C4-2B (cell line): Measurements from ENCODE around the gene TXNDC11.

Source experiments
- CTCF ChIP-seq: fragments of 450-650 bp; conservative IDR thresholded peaks from 2 replicates; pipeline ENCODE4 v1.5.1; 2017; ENCODE audit warnings: mild to moderate bottlenecking
- ZFX ChIP-seq: fragments of 450-650 bp; IDR thresholded peaks from 2 replicates; pipeline ENCODE4 v1.6.1; 2017

- TF ChIP-seq CTCF (no peak), ZFX (no peak)
Observed at GRCh38 chr16:11737713-11738112, 4.9 kb downstream of the TXNDC11 start.
